HG02571 (cell line): ENCODE data around the gene SIT1.
A peak's percentile ranks its signal among the peaks of the same experiment; 100 is the strongest.

Experiments used
- ATAC-seq: cut with Tn5 transposase; IDR thresholded peaks from one replicate; pipeline ENCODE4 v1.9.1; 2021; ENCODE audit warnings: mild to moderate bottlenecking, moderate library complexity; ENCODE audit not compliant: unreplicated experiment

Gene SIT1

DNA sequence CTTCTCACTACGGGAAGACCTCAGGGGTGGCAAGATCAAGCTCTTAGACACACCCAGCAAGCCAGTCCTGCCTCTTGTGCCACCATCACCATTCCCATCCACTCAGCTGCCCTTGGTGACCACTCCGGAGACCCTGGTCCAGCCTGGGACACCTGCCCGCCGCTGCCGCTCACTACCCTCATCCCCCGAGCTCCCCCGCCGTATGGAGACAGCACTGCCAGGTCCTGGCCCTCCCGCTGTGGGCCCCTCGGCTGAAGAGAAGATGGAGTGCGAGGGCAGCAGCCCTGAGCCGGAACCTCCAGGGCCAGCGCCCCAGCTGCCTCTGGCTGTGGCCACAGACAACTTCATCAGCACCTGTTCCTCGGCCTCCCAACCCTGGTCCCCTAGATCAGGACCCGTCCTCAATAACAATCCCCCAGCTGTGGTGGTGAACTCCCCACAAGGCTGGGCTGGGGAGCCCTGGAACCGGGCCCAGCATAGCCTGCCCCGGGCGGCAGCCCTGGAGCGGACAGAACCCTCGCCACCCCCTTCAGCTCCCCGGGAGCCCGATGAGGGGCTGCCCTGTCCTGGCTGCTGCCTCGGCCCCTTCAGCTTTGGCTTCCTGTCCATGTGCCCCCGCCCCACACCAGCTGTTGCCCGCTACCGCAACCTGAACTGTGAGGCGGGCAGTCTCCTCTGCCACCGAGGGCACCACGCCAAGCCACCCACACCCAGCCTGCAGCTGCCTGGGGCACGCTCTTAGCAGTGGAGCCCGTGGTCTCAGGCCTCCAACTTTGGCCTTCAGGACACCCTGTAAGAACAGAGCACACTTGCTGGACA is 41.5 kb downstream of the SIT1 start:
- no peak for ATAC-seq

DNA sequence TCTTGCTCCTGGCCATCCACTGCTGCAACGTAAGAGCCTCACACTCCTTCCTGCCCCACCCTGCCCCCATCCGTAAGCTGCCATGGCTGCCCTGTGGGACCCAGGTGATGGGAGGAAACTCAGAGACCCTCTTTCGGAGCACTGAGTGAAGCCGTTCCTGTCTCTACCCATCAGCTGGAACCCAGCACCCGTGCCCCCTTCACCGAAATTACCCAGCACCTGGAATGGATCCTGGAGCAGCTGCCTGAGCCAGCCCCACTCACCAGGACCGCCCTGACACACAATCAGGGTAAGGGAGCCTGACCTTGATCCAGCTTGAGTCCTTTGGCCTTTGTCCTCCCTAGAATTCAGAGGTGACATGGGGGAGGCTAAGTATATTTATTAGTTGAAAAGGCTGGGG is 42.5 kb downstream of the SIT1 start:
- no peak for ATAC-seq

DNA sequence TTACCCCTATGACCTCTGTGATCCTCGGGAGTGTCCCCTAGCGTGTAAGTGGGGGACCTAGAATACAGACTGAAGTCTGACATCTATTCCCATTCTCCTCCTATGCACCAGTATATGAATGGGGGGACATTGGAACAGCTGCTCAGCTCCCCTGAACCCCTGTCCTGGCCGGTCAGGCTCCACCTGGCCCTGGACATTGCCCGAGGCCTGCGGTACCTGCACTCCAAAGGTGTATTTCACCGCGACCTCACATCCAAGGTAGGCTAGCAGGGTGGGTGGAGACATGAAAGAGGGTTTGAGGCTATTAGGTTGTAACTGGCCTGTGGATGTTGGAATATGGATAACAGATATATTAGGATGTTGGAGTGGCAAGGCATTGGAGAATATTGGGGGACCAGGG is 44.0 kb downstream of the SIT1 start:
- ATAC-seq: no peak

DNA sequence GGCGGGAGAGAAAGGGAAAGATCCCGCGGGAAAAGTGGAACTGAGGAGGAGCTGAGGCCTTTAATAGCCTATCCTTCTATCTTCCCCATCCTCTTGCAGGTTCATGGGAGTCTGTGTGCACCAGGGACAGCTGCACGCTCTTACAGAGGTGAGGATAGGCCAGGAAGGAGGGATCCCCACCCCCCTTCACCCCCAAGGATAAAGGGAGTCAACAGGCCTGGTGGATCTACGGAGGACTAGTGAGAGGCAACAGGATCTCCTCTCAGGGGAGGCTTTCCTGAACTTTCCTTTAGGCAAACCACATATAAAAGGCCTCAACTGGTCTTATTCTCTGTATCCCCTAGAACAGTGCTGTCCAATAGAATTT is 44.6 kb downstream of the SIT1 start:
- no peak for ATAC-seq

DNA sequence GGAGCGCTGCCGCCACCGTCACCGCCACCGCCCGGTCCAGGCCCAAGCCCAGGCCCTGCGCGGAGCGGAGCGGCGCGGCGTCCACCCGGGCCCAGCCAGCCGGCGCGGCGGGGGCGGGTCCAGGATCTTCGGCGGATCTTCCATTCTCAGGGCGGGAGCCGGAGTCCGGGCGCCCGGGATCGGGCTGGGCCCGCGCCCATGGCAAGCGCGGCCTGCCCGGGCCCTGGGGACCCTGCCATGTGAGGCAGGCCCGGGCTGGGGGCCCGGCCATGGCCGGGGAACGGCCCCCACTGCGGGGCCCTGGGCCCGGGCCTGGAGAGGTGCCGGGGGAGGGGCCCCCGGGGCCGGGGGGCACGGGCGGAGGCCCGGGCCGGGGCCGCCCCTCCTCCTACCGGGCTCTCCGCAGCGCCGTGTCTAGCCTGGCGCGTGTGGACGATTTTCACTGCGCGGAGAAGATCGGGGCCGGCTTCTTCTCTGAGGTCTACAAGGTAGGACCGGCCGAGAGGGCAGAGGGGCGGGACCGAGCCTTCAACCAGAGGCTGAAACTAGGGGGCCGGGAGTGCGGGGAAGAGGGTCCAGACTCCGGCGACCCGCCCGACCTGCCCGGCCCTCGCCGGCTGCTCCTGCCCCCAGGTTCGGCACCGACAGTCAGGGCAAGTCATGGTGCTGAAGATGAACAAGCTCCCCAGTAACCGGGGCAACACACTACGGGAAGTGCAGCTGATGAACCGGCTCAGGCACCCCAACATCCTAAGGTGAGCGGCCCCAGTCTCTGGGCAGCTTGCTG is 45.2 kb downstream of the SIT1 start:
- ATAC-seq: peak; percentile 3

DNA sequence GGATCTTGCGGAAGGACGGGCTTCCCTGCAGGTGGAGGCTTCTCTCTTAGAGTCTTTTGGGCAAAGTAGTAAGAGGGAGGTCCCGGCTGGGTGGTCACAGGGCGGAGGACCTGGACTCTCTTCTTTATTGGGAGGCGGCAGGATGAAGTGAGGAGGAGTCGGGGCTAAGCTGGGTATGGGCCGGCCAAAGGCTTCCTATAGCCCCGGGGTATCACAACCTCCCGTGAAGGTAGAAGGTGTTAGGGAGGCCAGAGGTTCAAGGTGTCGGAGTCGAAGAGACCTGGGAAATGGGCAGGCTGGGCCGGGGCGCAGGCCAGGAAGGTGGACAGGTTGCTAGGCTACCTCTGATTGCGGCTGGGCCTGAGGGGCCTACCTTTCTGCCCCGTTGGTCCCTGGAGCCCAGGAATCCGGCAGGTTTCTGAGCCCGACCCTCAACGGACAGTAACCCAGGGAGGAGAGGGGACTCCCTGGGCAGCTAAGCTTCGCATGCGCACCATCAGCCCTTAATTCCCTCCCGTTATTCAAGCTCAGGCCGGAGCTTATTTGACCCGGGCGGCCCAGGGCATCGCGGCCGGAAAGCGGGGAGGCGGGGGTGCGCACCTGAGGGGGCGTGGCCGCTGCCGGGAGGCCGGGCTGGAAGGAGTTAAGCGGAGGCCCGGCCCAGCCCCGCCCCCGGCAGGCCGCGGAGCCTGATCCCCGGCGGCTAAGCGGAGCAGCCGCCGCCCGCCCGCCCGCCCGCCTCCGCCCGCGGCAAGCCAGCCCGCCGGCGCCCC is 46.0 kb downstream of the SIT1 start, which contains the start of gene TESK1:
Gene TESK1 (plus strand): TSS at position 685 of the 773 bp plus-strand sequence. CDS start 358 bp downstream, outside the sequence.
- ATAC-seq: peak; percentile 36

DNA sequence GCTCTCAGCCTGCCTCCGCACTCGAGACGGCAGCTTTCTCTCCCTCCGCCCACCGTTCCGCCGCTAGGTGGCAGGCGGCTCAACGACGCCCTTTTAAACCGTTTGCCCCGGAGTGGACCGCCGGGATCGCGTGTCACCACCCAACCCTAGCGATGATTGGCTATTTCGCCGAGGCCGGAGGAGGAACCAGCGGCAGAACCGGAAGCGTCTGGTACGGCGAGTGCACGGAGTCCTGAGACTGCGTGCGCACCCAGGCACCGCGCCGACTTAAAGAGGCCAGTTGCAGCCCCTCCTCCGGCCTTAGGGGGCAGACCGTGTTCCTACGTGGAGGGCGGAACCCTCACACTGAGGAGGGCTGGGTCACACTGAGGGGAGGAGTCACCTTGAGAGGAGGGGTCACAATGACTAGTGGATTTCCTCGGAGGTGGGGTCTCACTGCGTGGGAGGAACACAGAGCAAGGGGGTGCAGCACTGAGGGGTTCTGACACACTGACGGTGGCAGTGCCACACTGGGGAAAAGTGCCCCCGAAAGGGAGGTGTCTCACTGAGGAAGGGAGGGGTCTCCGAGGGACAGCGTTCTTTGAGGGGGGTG is 46.6 kb downstream of the SIT1 start:
- ATAC-seq: peak; percentile 84

DNA sequence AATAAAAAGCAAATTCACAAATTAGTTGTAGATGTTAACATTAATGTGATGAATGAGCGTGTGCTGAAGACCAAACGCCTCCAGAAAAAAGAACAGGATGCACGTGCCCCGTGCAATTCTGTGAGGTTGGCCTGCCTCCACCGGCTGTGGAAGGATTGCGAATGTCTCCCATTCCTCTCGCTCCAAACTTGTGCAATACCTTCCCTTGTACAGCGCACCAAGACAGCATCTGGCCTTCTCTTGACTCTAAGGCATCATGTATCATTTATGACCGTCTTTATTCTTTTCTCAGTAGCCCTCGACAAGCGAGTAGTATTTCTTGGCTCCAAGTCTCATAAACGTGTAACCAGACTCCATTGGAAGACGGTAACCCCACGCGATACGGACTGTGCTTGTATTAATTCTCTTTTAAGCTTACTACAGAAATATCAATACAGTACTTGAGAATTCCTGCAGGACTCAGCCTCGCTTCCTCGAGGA is 47.2 kb downstream of the SIT1 start:
- ATAC-seq: no peak

DNA sequence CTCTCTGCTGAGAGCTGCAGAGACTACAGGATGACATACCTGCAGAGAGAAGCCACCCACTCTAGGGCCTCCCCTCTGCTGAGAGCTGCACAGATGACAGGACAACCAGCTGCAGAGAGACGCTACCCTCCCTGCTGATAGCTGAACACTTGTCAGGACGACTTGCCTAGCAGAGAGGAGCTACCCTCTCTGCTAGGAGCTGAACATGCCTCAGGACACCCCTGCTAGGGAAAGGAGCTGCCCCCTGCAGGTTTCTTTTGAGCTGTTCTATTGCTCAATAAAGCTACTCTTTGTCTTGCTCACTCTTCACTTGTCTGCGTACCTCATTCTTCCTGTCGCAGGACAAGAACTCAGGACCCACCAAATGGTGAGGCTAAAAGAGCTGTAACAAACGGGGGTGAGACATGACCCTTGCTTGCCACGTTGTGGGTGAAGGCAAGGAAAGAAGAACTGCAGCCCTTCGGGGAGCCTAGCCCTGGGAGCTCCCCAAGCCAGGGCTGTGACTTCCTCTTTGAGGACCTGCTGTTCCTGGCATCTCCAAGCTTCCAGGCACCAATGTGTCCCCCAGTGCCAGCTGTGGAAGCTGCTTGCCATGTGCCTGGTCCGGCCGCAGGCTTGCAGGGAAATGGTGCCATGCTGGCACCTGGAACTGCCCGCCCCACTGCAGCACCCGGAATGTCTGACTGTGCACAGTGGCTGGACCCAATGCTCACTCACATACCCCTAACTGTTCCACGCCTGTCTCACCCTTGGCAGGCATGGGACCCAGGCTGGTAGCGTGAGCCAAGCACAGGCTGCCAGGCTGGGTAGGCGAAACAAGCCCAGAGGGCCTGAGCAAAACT is 50.7 kb downstream of the SIT1 start:
- ATAC-seq: no peak
